Upper lobe of right lung (tissue), 1 donor: ENCODE results near the gene FIGN. TPM values are rescaled to one million over a fixed set of nuclear protein-coding genes. Genes with fewer than 3 reads are reported as not detected.

ENCODE experiments used
- ATAC-seq: fragments of 200-7000 bp; cut with Tn5 transposase; one replicate; pipeline ENCODE4 v1.9.1; 2020; ENCODE audit warnings: mild to moderate bottlenecking, moderate library complexity
- DNase-seq: peaks from one replicate; pipeline ENCODE4 v3.0.0-alpha.2; 2020
- H3K27ac ChIP-seq: fragments of 200-600 bp; one replicate; pipeline ENCODE4 v1.8.0; 2022
- H3K27me3 ChIP-seq: fragments of 200-600 bp; one replicate; pipeline ENCODE4 v1.8.0; 2022; ENCODE audit warnings: mild to moderate bottlenecking
- H3K36me3 ChIP-seq: fragments of 200-600 bp; one replicate; pipeline ENCODE4 v1.8.0; 2022
- H3K4me1 ChIP-seq: fragments of 200-600 bp; one replicate; pipeline ENCODE4 v1.8.0; 2022
- H3K4me3 ChIP-seq: fragments of 200-600 bp; one replicate; pipeline ENCODE4 v1.8.0; 2022; ENCODE audit warnings: mild to moderate bottlenecking
- H3K9me3 ChIP-seq: fragments of 200-600 bp; one replicate; pipeline ENCODE4 v1.8.0; 2022
- intact Hi-C: fragments of 100-400 bp; cut with DNase I; formaldehyde crosslinking; loops from one replicate; pipeline ENCODE4 v1.11.0; 2022
- total RNA-seq: library from RNA; stranded (reverse); fragmentation: NEBNext Ultra II Directional; extraction: Animal tissue kit (Norgen Biotek cat#: 25700); gene quantifications from one replicate; pipeline ENCODE4 v1.2.1, GENCODE V29; 2021
- TF ChIP-seq, protein P1 (sequence below): fragments of 200-600 bp; IDR thresholded peaks from one replicate; pipeline ENCODE4 v1.8.0; 2022; ENCODE audit warnings: antibody characterized with exemption
- donor health status: DM: no; HTN: yes; CAD: no; lungs with severe emphysema.

The FIGN gene
- total RNA-seq, 1 donor from 2014 or later = 6.5 TPM

DNA sequence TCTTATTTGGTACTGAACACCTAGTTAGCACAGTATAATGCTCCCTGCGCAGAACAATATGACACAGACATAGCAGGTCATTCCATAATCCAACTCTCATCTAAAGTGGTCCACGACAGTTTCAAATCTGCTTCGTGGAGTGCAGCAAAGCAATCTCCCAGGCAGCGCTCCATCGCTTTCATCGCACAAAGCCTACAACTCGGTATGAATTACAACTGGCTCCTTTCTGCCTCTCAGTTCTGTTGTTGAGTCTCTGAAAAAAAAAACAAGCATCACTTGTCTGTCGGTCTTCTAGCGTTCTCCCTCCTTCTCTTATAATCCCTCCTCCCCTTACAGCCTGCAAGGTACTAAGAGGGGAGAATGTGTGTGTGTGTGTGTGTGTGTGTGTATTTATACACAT, 123.5 kb downstream of the FIGN start:
- TF ChIP-seq, protein P1, sequence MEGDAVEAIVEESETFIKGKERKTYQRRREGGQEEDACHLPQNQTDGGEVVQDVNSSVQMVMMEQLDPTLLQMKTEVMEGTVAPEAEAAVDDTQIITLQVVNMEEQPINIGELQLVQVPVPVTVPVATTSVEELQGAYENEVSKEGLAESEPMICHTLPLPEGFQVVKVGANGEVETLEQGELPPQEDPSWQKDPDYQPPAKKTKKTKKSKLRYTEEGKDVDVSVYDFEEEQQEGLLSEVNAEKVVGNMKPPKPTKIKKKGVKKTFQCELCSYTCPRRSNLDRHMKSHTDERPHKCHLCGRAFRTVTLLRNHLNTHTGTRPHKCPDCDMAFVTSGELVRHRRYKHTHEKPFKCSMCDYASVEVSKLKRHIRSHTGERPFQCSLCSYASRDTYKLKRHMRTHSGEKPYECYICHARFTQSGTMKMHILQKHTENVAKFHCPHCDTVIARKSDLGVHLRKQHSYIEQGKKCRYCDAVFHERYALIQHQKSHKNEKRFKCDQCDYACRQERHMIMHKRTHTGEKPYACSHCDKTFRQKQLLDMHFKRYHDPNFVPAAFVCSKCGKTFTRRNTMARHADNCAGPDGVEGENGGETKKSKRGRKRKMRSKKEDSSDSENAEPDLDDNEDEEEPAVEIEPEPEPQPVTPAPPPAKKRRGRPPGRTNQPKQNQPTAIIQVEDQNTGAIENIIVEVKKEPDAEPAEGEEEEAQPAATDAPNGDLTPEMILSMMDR = no peak
- Histone ChIP-seq H3K36me3 (no peaks in the 10 kb centered on the region), H3K4me3 (no peak overlapping the region), H3K9me3 (no peaks in the 10 kb centered on the region), H3K4me1 (no peaks in the 10 kb centered on the region), H3K27me3 (no peaks in the 10 kb centered on the region), H3K27ac (no peak overlapping the region)
- ATAC-seq (no peak), DNase-seq (no peak)
- intact Hi-C loops = no loop called here

DNA sequence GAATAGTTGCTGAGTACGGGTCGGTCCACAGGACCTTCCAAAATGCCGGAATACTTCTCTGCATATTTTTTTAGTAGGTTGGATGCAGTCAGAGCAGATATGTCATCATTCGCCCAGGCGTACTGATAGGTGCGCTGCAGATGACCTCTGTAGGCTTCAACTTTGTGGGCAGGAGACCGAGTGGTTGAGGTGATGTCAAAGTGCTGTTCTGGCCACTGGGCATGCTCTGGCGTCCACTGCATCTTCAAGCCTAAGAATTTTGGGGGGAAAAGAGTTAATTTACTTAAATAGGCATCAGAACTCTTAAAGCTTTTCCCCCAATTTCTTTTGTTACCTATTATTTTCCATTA, 124.3 kb downstream of the FIGN start:
- intact Hi-C loops = no loop called here
- Histone ChIP-seq H3K27me3 (no peaks in the 10 kb centered on the region), H3K9me3 (no peaks in the 10 kb centered on the region), H3K27ac (no peak overlapping the region), H3K4me1 (no peaks in the 10 kb centered on the region), H3K36me3 (no peaks in the 10 kb centered on the region), H3K4me3 (no peak overlapping the region)
- DNase-seq (no peak), ATAC-seq (no peak)
- TF ChIP-seq, protein P1 = no peak

DNA sequence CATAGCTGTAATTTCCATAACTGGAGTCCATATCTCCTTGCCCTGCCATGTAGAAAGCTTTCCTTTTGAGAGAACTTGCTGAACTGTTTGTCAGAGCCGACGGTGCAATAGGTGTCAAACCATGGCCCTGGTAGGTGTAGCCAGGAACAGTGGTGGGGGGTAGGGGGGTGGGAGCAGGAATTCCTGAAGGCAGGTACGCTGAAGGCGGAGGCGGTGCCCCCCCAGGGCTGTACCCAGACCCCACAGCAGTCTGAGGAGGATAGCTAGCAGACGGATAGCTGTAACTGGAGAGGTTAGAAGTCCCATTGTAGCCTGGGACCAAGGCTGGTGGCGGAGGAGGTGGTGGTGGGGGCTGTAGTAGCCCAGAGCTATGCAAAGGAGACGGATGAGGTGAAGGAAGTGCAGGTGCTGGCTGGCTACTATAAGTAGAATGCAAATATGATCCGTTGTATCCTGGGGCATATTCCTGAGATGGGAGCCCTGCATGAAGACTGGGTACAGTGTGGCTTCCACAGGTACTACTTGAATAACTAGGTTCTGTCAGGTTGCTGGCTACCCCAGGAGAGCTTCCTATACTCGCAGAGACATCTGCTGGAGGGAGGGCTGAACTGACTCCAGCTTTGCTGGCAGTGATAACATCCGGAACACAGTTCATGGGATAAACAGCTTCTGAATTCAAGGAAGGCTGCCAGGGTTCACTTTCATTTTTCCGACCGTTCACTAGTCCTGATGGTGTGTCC, 124.8 kb downstream of the FIGN start:
- DNase-seq = no peak
- peak; percentile 59 for ATAC-seq

DNA sequence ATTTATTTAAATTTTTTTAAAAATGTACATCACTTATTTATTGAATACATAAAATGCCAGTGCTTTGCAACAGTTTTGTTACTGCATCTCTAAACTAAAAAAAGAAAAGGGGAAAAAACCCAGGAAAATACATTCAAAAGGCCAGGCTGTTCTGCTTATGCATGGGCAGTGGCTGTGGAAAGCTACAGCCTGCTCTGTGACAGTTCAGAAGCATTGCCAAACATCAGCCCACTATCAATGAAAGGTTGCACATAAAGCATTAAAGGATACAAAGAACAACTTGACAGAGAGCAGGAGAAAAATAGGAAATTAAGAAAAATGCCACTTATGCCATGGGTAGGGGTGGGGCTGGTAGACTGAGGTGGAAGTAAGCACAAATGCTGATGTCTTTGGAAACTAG, 128.2 kb downstream of the FIGN start:
- intact Hi-C loops = no loop called here
- TF ChIP-seq, protein P1 = no peak
- H3K36me3 ChIP-seq = no peaks in the 10 kb centered on the region
- no peak overlapping the region for H3K4me3 ChIP-seq
- H3K9me3 ChIP-seq = no peaks in the 10 kb centered on the region
- H3K27ac ChIP-seq = no peak overlapping the region
- DNase-seq (no peak), ATAC-seq (no peak)
- H3K27me3 ChIP-seq = no peaks in the 10 kb centered on the region
- H3K4me1 ChIP-seq = no peaks in the 10 kb centered on the region

More for the DNA sequence above, 124.8 kb downstream of the FIGN start:
- H3K36me3 ChIP-seq = no peaks in the 10 kb centered on the region
- H3K27me3 ChIP-seq = no peaks in the 10 kb centered on the region
- H3K9me3 ChIP-seq = no peaks in the 10 kb centered on the region
- H3K4me1 ChIP-seq = no peaks in the 10 kb centered on the region
- intact Hi-C loops = no loop called here
- H3K27ac ChIP-seq = no peak overlapping the region
- no peak overlapping the region for H3K4me3 ChIP-seq
- TF ChIP-seq, protein P1 = no peak

- no peaks in the 10 kb centered on the region for H3K27me3 ChIP-seq
- intact Hi-C loops = no loop called here
- H3K4me3 ChIP-seq = no peak overlapping the region
- no peak overlapping the region for H3K27ac ChIP-seq
- no peak for DNase-seq
- no peak for ATAC-seq
- TF ChIP-seq, protein P1 = no peak
- H3K4me1 ChIP-seq = no peaks in the 10 kb centered on the region
- H3K9me3 ChIP-seq = no peaks in the 10 kb centered on the region
- H3K36me3 ChIP-seq = no peaks in the 10 kb centered on the region
These were observed 128.9 kb downstream of the FIGN start for GRCh38 chr2:163606878-163607277.

DNA sequence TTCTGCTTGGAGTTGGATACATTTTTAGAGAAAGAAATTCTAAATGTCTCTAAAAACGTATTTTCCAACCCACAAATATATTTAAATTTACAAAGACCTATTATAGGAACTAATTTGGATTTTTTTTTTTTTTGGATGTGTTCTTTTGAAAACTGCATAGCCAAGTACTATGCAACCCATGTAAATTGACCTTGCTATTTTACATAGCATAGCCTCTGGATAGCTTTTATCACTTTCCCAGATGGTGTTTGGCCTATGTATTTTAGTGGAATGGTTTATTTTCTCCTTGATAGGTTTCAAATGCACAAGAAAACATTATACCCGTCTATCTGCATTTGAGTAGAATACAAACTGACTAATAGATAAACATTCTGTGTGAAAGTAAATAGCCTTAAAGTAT, 130.0 kb downstream of the FIGN start:
- DNase-seq (no peak), ATAC-seq (no peak)
- intact Hi-C loops = no loop called here
- Histone ChIP-seq H3K27ac (no peak overlapping the region), H3K27me3 (no peaks in the 10 kb centered on the region), H3K4me1 (no peaks in the 10 kb centered on the region), H3K36me3 (no peaks in the 10 kb centered on the region), H3K9me3 (no peaks in the 10 kb centered on the region), H3K4me3 (no peak overlapping the region)
- TF ChIP-seq, protein P1 = no peak
